Endothelial cell of umbilical vein (primary cell): ENCODE measurements around the gene TTLL9. TPM values are rescaled to one million over a fixed set of nuclear protein-coding genes. Genes with fewer than 3 reads are reported as not detected.

Experiments
- BruUV-seq: library from RNA; stranded (reverse); fragments of 400-500 nt; replicated peaks from 2 replicates; lab custom pipeline; 2021; lab: Mats Ljungman, UMichigan
- CTCF ChIA-PET: fragments of 300-600, 350-600 bp; sonication (Branson Sonifier 250); formaldehyde crosslinking; loops from one replicate; lab custom pipeline; 2021; ENCODE audit warnings: antibody characterized with exemption, inconsistent platforms; lab: Charles Lee
- POLR2A ChIA-PET: fragments of 300-600, 350-600 bp; sonication (Branson Sonifier 250); formaldehyde crosslinking; loops from one replicate; lab custom pipeline; 2021; ENCODE audit warnings: antibody characterized with exemption, inconsistent platforms; lab: Charles Lee
- DNase-seq: peaks from one replicate; pipeline ENCODE4 v3.0.0-alpha.2; 2011; ENCODE audit warnings: low read depth, low spot score
- FAIRE-seq: peaks from 2 replicates; lab custom pipeline; 2011; peaks lifted over from hg19 to GRCh38; lab: Jason Lieb, UNC
- H2AFZ ChIP-seq: 2 replicates; pipeline ENCODE4 v1.6.0; 2012; ENCODE audit warnings: low read depth, low read length, control low read depth, inconsistent platforms
- H3K27ac ChIP-seq: 2 replicates; pipeline ENCODE4 v1.5.1; 2011; ENCODE audit warnings: low read depth, mild to moderate bottlenecking, control low read depth, low read length, moderate library complexity; ENCODE audit not compliant: insufficient read depth
- H3K27me3 ChIP-seq, 2 experiments: 2 replicates each; pipeline versions ENCODE4 v1.6.0 to v1.6.1; 2011; ENCODE audit warnings: low read length in 2 of 2, mixed read lengths in 1 of 2; ENCODE audit not compliant: control insufficient read depth in 2 of 2, insufficient read depth in 2 of 2
- H3K36me3 ChIP-seq, 2 experiments: 2 replicates in 1 of 2; 3 replicates in 1 of 2; pipeline ENCODE4 v1.5.1; 2011; ENCODE audit warnings: low read length in 2 of 2, mild to moderate bottlenecking in 1 of 2, moderate library complexity in 1 of 2; ENCODE audit not compliant: control insufficient read depth in 2 of 2, insufficient read depth in 2 of 2; ENCODE audit errors: extremely low read depth in 1 of 2
- H3K4me1 ChIP-seq: 3 replicates; pipeline ENCODE4 v1.5.1; 2011; ENCODE audit warnings: mild to moderate bottlenecking, low read length; ENCODE audit not compliant: control insufficient read depth, insufficient read depth; ENCODE audit errors: extremely low read depth
- H3K4me2 ChIP-seq: 2 replicates; pipeline ENCODE4 v1.6.1; 2011; ENCODE audit warnings: low read length, control low read depth, mixed read lengths; ENCODE audit not compliant: insufficient read depth
- H3K4me3 ChIP-seq, 3 experiments: fragments of 200-600 bp in 1 of 3; sonication (generic), shearing (Covaris generic) in 1 of 3; replicated peaks in 1 of 3; 2 replicates each; pipeline ENCODE4 v1.5.1; 2011 to 2016; ENCODE audit warnings: control low read depth in 3 of 3, low read length in 3 of 3, mild to moderate bottlenecking in 2 of 3, inconsistent platforms in 1 of 3, low read depth in 1 of 3, moderate library complexity in 1 of 3; ENCODE audit not compliant: insufficient read depth in 1 of 3
- H3K79me2 ChIP-seq: 2 replicates; pipeline ENCODE4 v1.6.0; 2012; ENCODE audit warnings: low read length, inconsistent platforms; ENCODE audit not compliant: control insufficient read depth, insufficient read depth
- H3K9ac ChIP-seq: replicated peaks from 2 replicates; pipeline ENCODE3; 2011; ENCODE audit warnings: low read length, control low read depth; ENCODE audit not compliant: insufficient read depth; ENCODE audit errors: extremely low read depth
- H3K9me1 ChIP-seq: replicated peaks from 3 replicates; pipeline ENCODE4 v1.6.0; 2011; ENCODE audit warnings: mild to moderate bottlenecking, low read length; ENCODE audit not compliant: control insufficient read depth, insufficient read depth; ENCODE audit errors: extremely low read depth
- H3K9me3 ChIP-seq: replicated peaks from 2 replicates; pipeline ENCODE4 v1.5.1; 2012; ENCODE audit warnings: low read length, inconsistent platforms; ENCODE audit not compliant: control insufficient read depth, insufficient read depth
- H4K20me1 ChIP-seq: replicated peaks from 2 replicates; pipeline ENCODE3; 2011; ENCODE audit warnings: mild to moderate bottlenecking, low read length; ENCODE audit not compliant: control insufficient read depth, insufficient read depth; ENCODE audit errors: extremely low read depth
- EZH2 ChIP-seq: IDR thresholded peaks from 2 replicates; pipeline ENCODE4 v1.6.1; 2012; ENCODE audit warnings: borderline replicate concordance, low read depth, mild to moderate bottlenecking, moderate library complexity, low read length, inconsistent platforms; ENCODE audit not compliant: severe bottlenecking
- FOS ChIP-seq: IDR thresholded peaks from 2 replicates; pipeline ENCODE4 v1.6.1; 2011; ENCODE audit warnings: mild to moderate bottlenecking, low read length, moderate library complexity, borderline replicate concordance; ENCODE audit not compliant: insufficient read depth
- GATA2 ChIP-seq: IDR thresholded peaks from 2 replicates; pipeline ENCODE4 v1.7.0; 2011; ENCODE audit warnings: low read depth, mild to moderate bottlenecking, moderate library complexity, mixed read lengths, low read length; ENCODE audit not compliant: insufficient read length, insufficient read depth
- POLR2A ChIP-seq: IDR thresholded peaks from 2 replicates; pipeline ENCODE4 v1.6.1; 2012; ENCODE audit warnings: low read depth, mild to moderate bottlenecking, control low read depth, low read length
- dilution Hi-C: fragments of 300-500 bp; cut with MboI; formaldehyde crosslinking; loops from one replicate; pipeline ENCODE4 v1.15.0; 2019; ENCODE audit warnings: low sequenced_read_pairs; ENCODE audit not compliant: extremely low pct_ligation_motif_present
- intact Hi-C: fragments of 100-400 bp; cut with micrococcal nuclease; formaldehyde crosslinking; loops from one replicate; pipeline ENCODE4 v1.10.0; 2022
- polyA plus RNA-seq, 4 experiments: library from polyadenylated mRNA; depleted of rRNA in 3 of 4; stranded (reverse) in 3 of 4; unstranded in 1 of 4; fragments of >200 nt; gene quantifications; 2 replicates each; pipeline versions ENCODE4 v1.2.1 to v1.2.3, GENCODE V29; 2011 to 2012; ENCODE audit warnings: missing spikeins in 1 of 4
- total RNA-seq: library from RNA; stranded (reverse); gene quantifications from 2 replicates; pipeline ENCODE4 v1.2.3, GENCODE V29; 2021
- TF ChIP-seq, protein P1 (sequence below): IDR thresholded peaks from 2 replicates; pipeline ENCODE4 v1.6.1; 2011; ENCODE audit not compliant: insufficient read depth, insufficient read length
- TF ChIP-seq, protein P2 (sequence below), 2 donors: IDR thresholded peaks; 1 replicate in 1 of 2; 2 replicates in 1 of 2; pipeline ENCODE4 v1.5.1; 2011; ENCODE audit warnings: low read length in 2 of 2, mild to moderate bottlenecking in 2 of 2, moderate library complexity in 2 of 2, control low read depth in 1 of 2, inconsistent platforms in 1 of 2, low read depth in 1 of 2; ENCODE audit not compliant: insufficient read depth in 1 of 2; ENCODE audit errors: extremely low read depth in 1 of 2

Gene TTLL9
- total and polyA plus RNA-seq, 2 donors (not counting 3 experiments of a cell fraction or from before 2014, with no cell fraction given): 0.03 TPM; not detected in 1

DNA sequence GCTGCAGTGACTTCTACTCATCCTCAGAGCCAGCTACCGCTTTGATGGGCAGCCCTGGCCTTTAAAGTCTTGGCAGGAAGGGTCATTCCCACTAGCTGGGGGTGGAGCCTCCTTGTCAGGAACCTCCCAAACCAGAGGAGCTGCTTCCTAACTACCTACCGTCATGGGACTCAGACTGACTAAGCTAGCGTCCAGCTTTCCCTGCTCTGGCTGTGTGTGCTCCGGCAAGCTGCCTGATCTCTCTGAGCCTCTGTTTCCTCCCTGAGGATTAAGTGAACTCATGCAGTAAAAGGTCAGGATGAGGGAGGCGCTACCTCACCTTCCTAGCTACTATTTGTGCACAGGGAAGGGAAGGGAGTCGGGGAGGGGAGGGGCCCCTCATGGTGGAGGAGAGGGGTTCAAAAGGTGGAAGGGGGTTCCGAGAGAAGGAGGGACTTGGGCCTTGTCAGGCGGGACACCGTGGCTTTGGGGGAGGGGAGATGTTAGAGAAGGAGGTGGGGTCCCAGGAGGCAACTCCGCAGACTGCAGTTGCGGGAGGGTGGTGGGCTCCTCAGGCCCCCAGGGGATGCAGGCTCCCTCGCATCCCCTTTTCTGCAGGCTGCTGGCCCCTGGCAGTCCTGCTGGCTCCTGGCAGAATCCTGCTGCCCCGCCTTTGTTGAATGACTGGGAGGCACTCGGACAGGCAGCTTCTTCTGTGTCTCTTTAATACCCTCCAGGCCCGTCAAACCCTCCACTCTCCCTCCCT lies 9.9 kb upstream of the TTLL9 start:
- Histone ChIP-seq H3K9ac (no peak overlapping the region), H3K4me2 (no peak overlapping the region), H4K20me1 (no peaks in the 10 kb centered on the region), H3K27me3 (peaks cover 24 to 28% of the 10 kb centered on the region in 2 experiments), H3K36me3 (no peaks in the 10 kb centered on the region), H3K9me1 (no peaks in the 10 kb centered on the region), H3K4me3 (peak overlapping the region in 1 of 3 experiments; percentile 32), H3K79me2 (no peaks in the 10 kb centered on the region), H3K4me1 (no peaks in the 10 kb centered on the region), H3K9me3 (no peaks in the 10 kb centered on the region), H2AFZ (peak overlapping the region; percentile 40), H3K27ac (no peak overlapping the region)
- DNase-seq (no peak), FAIRE-seq (no peak)
- POLR2A ChIA-PET: no interaction called here
- intact Hi-C loops: no loop called here
- dilution Hi-C loops: no loop called here
- CTCF ChIA-PET: interaction anchor here (0.9 to 3.9 kb wide), 10 partner anchors 9 to 231 kb away, joined by 3 to 25 read pairs (median 3); partner anchors contain the start of genes FOXS1 and PDRG1
- TF ChIP-seq, protein P1, sequence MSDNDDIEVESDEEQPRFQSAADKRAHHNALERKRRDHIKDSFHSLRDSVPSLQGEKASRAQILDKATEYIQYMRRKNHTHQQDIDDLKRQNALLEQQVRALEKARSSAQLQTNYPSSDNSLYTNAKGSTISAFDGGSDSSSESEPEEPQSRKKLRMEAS: no peak
- no peak for TF ChIP-seq POLR2A
- TF ChIP-seq, protein P2, sequence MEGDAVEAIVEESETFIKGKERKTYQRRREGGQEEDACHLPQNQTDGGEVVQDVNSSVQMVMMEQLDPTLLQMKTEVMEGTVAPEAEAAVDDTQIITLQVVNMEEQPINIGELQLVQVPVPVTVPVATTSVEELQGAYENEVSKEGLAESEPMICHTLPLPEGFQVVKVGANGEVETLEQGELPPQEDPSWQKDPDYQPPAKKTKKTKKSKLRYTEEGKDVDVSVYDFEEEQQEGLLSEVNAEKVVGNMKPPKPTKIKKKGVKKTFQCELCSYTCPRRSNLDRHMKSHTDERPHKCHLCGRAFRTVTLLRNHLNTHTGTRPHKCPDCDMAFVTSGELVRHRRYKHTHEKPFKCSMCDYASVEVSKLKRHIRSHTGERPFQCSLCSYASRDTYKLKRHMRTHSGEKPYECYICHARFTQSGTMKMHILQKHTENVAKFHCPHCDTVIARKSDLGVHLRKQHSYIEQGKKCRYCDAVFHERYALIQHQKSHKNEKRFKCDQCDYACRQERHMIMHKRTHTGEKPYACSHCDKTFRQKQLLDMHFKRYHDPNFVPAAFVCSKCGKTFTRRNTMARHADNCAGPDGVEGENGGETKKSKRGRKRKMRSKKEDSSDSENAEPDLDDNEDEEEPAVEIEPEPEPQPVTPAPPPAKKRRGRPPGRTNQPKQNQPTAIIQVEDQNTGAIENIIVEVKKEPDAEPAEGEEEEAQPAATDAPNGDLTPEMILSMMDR (IDR thresholded peaks at IDR 0.05; ENCODE audit: extremely low read depth in 1 of 2, insufficient read depth in 1 of 2, low read depth in 1 of 2, low read length in 2 of 2): no peak
- TF ChIP-seq GATA2: no peak
- no peak for TF ChIP-seq FOS
- TF ChIP-seq EZH2: no peak
- BruUV-seq: no TSS peak
